Mesendoderm (in vitro differentiated cells): ENCODE measurements around the gene IQCH.
A peak's percentile ranks its signal among the peaks of the same experiment; 100 is the strongest.

Experiments
- DNase-seq: peaks from one replicate; pipeline ENCODE4 v3.0.0; 2013
- H2AK5ac ChIP-seq: 2 replicates; pipeline ENCODE4 v1.6.1; 2013; ENCODE audit warnings: low read length, inconsistent platforms
- H2BK120ac ChIP-seq: 2 replicates; pipeline ENCODE4 v1.6.1; 2013; ENCODE audit warnings: low read depth, mild to moderate bottlenecking, low read length, moderate library complexity, mixed read lengths
- H2BK15ac ChIP-seq: replicated peaks from 2 replicates; pipeline ENCODE4 v1.6.1; 2013; ENCODE audit warnings: low read depth, mild to moderate bottlenecking, moderate library complexity
- H2BK5ac ChIP-seq: 2 replicates; pipeline ENCODE4 v1.6.1; 2013; ENCODE audit warnings: low read length, inconsistent platforms
- H3K18ac ChIP-seq: 2 replicates; pipeline ENCODE4 v1.6.1; 2013; ENCODE audit warnings: mild to moderate bottlenecking, low read length, mixed read lengths
- H3K23ac ChIP-seq: one replicate; pipeline ENCODE4 v1.6.1; 2013; ENCODE audit warnings: low read length
- H3K27ac ChIP-seq: 2 replicates; pipeline ENCODE4 v1.5.1; 2013; ENCODE audit warnings: low read depth, mild to moderate bottlenecking, inconsistent platforms, low read length, moderate library complexity
- H3K27me3 ChIP-seq: 2 replicates; pipeline ENCODE4 v1.6.1; 2013; ENCODE audit warnings: low read length, control low read depth, mild to moderate bottlenecking, inconsistent platforms; ENCODE audit not compliant: insufficient read depth, poor library complexity
- H3K36me3 ChIP-seq: 2 replicates; pipeline ENCODE4 v1.6.1; 2013; ENCODE audit warnings: low read length, inconsistent platforms; ENCODE audit not compliant: control insufficient read depth, insufficient read depth
- H3K4ac ChIP-seq: one replicate; pipeline ENCODE4 v1.6.1; 2013; ENCODE audit warnings: low read depth, mild to moderate bottlenecking, low read length, moderate library complexity
- H3K4me1 ChIP-seq: 2 replicates; pipeline ENCODE4 v1.6.1; 2013; ENCODE audit warnings: low read depth, low read length, inconsistent platforms; ENCODE audit not compliant: control insufficient read depth
- H3K4me2 ChIP-seq: 2 replicates; pipeline ENCODE4 v1.6.1; 2013; ENCODE audit warnings: low read length
- H3K4me3 ChIP-seq: 2 replicates; pipeline ENCODE4 v1.5.1; 2013; ENCODE audit warnings: mild to moderate bottlenecking, low read length
- H3K56ac ChIP-seq: one replicate; pipeline ENCODE4 v1.6.1; 2013; ENCODE audit warnings: low read length
- H3K79me1 ChIP-seq: 2 replicates; pipeline ENCODE4 v1.6.1; 2013; ENCODE audit warnings: low read length, inconsistent platforms
- H3K79me2 ChIP-seq: 2 replicates; pipeline ENCODE4 v1.6.1; 2013; ENCODE audit warnings: mild to moderate bottlenecking, low read length; ENCODE audit not compliant: control insufficient read depth, insufficient read depth
- H3K9ac ChIP-seq: 2 replicates; pipeline ENCODE4 v1.6.1; 2013; ENCODE audit warnings: low read length, inconsistent platforms
- H4K5ac ChIP-seq: one replicate; pipeline ENCODE4 v1.6.1; 2013; ENCODE audit warnings: low read length
- H4K8ac ChIP-seq: one replicate; pipeline ENCODE4 v1.6.1; 2013; ENCODE audit warnings: low read depth, mild to moderate bottlenecking, control low read depth, low read length, moderate library complexity
- WGBS: extraction: QIAGEN DNeasy Blood & Tissue Kit; methylation state at CpG from one replicate; pipeline ENCODE4 v1.1.7; 2013; ENCODE audit warnings: low lambda C conversion rate, missing lambda C conversion rate; ENCODE audit not compliant: insufficient coverage; ENCODE audit errors: extremely low coverage; 5-methylcytosine and 5-hydroxymethylcytosine counted together

The IQCH gene

DNA sequence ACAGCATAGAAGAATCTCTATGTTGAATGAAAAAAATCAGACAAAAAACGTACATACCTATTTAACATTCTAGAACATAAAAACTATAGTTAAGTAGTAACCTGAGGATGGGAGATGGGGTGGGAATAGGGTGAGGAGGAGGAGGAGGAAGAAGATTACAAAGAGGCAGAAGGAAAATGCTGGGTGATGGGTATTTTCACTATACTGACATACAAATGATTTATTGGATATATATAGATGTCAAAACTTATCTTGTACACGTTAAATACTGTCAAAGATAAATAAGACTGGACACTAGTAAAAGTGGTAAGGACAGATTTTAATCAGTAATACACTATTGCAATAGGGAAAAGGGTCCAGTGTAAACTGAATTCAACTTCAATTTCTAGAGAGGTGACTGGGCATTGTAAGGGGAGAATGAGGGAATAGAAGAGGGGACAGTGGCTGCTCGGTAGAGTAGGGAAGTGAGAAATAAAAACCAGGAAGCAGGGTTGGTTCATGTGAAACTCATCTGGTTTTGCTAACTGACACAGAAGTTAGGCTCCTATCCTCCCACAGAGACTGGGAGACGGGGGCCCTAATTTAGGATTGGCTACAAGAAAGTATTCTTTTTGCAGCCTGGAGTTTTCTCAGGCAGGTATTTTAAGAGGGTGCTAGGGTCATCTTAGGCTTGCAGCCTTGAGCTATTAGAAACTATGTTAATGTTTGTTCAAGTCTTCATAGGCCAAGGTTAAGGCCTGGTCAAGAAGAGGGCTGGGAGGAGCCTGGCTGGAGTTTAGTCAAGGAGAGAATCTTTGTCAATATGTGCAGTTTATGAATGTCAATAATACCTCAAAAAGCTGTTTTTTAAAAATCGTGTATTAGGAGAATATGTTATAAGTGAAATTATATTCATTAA lies 251.3 kb downstream of the IQCH start:
- Histone ChIP-seq H3K4me1 (no peaks in the 10 kb centered on the region), H3K9ac (no peak overlapping the region), H3K79me1 (no peaks in the 10 kb centered on the region), H3K36me3 (no peaks in the 10 kb centered on the region), H3K79me2 (no peaks in the 10 kb centered on the region), H2BK120ac (no peak overlapping the region), H3K56ac (no peak overlapping the region), H4K8ac (no peak overlapping the region), H2BK5ac (no peak overlapping the region), H3K27me3 (no peaks in the 10 kb centered on the region), H3K4me3 (no peak overlapping the region), H3K27ac (no peak overlapping the region), H3K18ac (no peak overlapping the region), H2BK15ac (no peak overlapping the region), H3K23ac (no peak overlapping the region), H2AK5ac (no peak overlapping the region), H3K4me2 (no peak overlapping the region), H4K5ac (no peak overlapping the region), H3K4ac (no peak overlapping the region)
- no peak for DNase-seq
- 100% methylated on average over 1 of the region's 5 CpGs for WGBS

GRCh38 chr15:67506775-67507747 lies 252.5 kb downstream of the IQCH start:
- Histone ChIP-seq H3K36me3 (no peaks in the 10 kb centered on the region), H2BK15ac (no peak overlapping the region), H3K4me1 (no peaks in the 10 kb centered on the region), H4K5ac (no peak overlapping the region), H3K79me1 (no peaks in the 10 kb centered on the region), H3K23ac (no peak overlapping the region), H3K4ac (no peak overlapping the region), H3K18ac (no peak overlapping the region), H3K9ac (no peak overlapping the region), H2BK120ac (no peak overlapping the region), H3K56ac (no peak overlapping the region), H2BK5ac (no peak overlapping the region), H2AK5ac (no peak overlapping the region), H3K4me3 (no peak overlapping the region), H3K79me2 (no peaks in the 10 kb centered on the region), H3K27me3 (no peaks in the 10 kb centered on the region), H3K4me2 (no peak overlapping the region), H4K8ac (no peak overlapping the region), H3K27ac (no peak overlapping the region)
- no peak for DNase-seq
- whole genome bisulfite sequencing, result no CpG with 5 or more reads among the region's 11 CpGs

DNA sequence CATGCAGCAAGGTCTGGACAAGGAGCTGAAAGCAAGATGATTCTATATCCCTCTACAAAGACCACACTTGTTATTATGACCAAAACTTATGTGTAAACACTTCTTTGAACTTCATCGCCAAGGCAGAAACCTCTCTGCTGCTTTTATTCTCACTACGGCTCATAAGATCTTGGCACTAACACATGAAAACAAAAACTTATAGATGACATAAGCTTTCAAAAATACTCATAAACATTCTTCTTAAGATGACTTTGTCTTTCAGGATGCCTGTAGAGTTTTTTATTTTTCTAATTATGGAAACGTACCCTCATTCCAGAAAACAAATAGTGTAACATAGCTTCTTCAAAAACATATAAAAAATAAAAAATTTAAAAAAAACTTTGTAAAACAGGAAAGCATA lies 253.8 kb downstream of the IQCH start:
- H3K36me3 ChIP-seq, result no peaks in the 10 kb centered on the region
- H2BK120ac ChIP-seq, result no peak overlapping the region
- no CpG with 5 or more reads among the region's 3 CpGs for WGBS
- no peaks in the 10 kb centered on the region for H3K4me1 ChIP-seq
- H2BK5ac ChIP-seq, result no peak overlapping the region
- H3K27ac ChIP-seq, result no peak overlapping the region
- H3K27me3 ChIP-seq, result no peaks in the 10 kb centered on the region
- H2BK15ac ChIP-seq, result no peak overlapping the region
- no peak overlapping the region for H3K18ac ChIP-seq
- no peaks in the 10 kb centered on the region for H3K79me1 ChIP-seq
- no peak overlapping the region for H3K4ac ChIP-seq
- H3K56ac ChIP-seq, result no peak overlapping the region
- H3K79me2 ChIP-seq, result no peaks in the 10 kb centered on the region
- no peak overlapping the region for H4K8ac ChIP-seq
- H3K4me2 ChIP-seq, result no peak overlapping the region
- no peak overlapping the region for H3K4me3 ChIP-seq
- H3K9ac ChIP-seq, result no peak overlapping the region
- no peak overlapping the region for H4K5ac ChIP-seq
- H2AK5ac ChIP-seq, result no peak overlapping the region
- DNase-seq, result no peak
- H3K23ac ChIP-seq, result no peak overlapping the region

DNA sequence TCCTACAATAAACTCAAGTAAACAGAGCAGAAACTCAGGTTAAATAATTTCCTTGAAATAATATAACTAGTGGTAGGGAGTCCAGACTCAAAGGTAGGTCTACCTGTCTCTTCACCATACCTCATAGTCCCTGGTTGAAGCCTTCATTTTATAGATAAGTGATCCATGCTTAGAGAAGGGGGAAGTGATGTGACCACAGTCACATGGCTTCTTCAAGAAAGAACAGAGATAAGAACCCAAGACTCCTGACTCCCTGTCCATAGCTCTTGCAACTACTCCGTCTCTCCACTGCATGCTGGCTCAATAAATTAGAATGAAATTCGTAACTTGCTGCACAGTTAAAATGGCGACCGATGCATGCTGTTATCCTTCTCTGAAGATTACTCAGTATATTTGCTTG lies 255.3 kb downstream of the IQCH start:
- no peaks in the 10 kb centered on the region for H3K79me2 ChIP-seq
- H3K4ac ChIP-seq, result no peak overlapping the region
- DNase-seq, result no peak
- no peak overlapping the region for H2AK5ac ChIP-seq
- H3K4me3 ChIP-seq, result no peak overlapping the region
- no peak overlapping the region for H3K18ac ChIP-seq
- no peak overlapping the region for H4K5ac ChIP-seq
- no CpG with 5 or more reads among the region's 4 CpGs for WGBS
- no peak overlapping the region for H2BK5ac ChIP-seq
- no peaks in the 10 kb centered on the region for H3K27me3 ChIP-seq
- no peak overlapping the region for H3K27ac ChIP-seq
- no peaks in the 10 kb centered on the region for H3K36me3 ChIP-seq
- no peak overlapping the region for H3K4me2 ChIP-seq
- no peak overlapping the region for H2BK120ac ChIP-seq
- no peak overlapping the region for H4K8ac ChIP-seq
- H3K23ac ChIP-seq, result no peak overlapping the region
- no peak overlapping the region for H3K56ac ChIP-seq
- no peaks in the 10 kb centered on the region for H3K4me1 ChIP-seq
- no peaks in the 10 kb centered on the region for H3K79me1 ChIP-seq
- no peak overlapping the region for H3K9ac ChIP-seq
- no peak overlapping the region for H2BK15ac ChIP-seq

DNA sequence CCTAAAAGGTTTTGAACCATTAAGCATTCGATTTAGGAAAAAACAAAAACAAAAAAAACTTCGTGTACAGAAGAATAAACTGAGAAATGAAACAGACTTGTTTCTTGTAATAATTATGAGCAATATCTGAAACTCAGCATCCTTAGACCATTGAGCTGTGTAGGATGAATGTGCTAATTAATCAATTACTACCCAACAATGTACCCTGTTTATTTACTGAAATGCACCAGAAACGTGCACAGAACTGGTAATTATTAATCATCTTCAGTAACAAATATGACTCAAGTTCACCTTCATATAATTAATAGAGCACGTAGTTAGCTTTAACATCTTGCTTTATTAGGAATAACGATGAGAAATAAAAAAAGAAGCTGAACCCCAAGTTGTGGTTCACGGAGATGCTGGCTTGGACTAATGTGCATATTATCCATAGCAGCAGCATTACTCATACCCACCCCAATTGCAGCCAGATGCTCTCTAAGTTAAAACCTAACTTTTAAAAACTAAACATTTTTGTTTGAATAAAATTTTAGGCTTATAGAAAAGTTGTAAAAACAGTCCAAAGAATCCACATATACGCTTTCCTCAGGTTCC lies 256.1 kb downstream of the IQCH start:
- no peak for DNase-seq
- H4K5ac ChIP-seq, result no peak overlapping the region
- H2BK120ac ChIP-seq, result no peak overlapping the region
- H3K27me3 ChIP-seq, result no peaks in the 10 kb centered on the region
- no peak overlapping the region for H4K8ac ChIP-seq
- H3K27ac ChIP-seq, result no peak overlapping the region
- no peaks in the 10 kb centered on the region for H3K4me1 ChIP-seq
- no peak overlapping the region for H3K56ac ChIP-seq
- no peak overlapping the region for H2AK5ac ChIP-seq
- no peak overlapping the region for H3K23ac ChIP-seq
- H3K4me3 ChIP-seq, result no peak overlapping the region
- no peak overlapping the region for H3K4me2 ChIP-seq
- no peaks in the 10 kb centered on the region for H3K79me2 ChIP-seq
- H3K79me1 ChIP-seq, result no peaks in the 10 kb centered on the region
- H3K4ac ChIP-seq, result no peak overlapping the region
- H3K9ac ChIP-seq, result no peak overlapping the region
- no peaks in the 10 kb centered on the region for H3K36me3 ChIP-seq
- H2BK15ac ChIP-seq, result peak overlapping the region; percentile 19
- H3K18ac ChIP-seq, result no peak overlapping the region
- H2BK5ac ChIP-seq, result no peak overlapping the region
- no CpG with 5 or more reads among the region's 7 CpGs for WGBS
